BJ (cell line): ENCODE data around the gene PPP1R7. TPM values are rescaled to one million over a fixed set of nuclear protein-coding genes. Genes with fewer than 3 reads are reported as not detected.

Experiments used
- CTCF ChIA-PET: fragments of 350-600 bp; formaldehyde crosslinking; extraction: SDS; loops from one replicate; lab custom pipeline; 2021; ENCODE audit warnings: antibody characterized with exemption, inconsistent platforms; lab: Yijun Ruan, JAX
- POLR2A ChIA-PET: fragments of 300-600 bp; sonication (Branson Sonifier 250); formaldehyde crosslinking; extraction: SDS; loops from one replicate; lab custom pipeline; 2021; ENCODE audit warnings: antibody characterized with exemption; lab: Charles Lee
- DNase-seq: peaks from one replicate; pipeline ENCODE4 v3.0.0-alpha.2; 2011; ENCODE audit warnings: low read depth
- H3K27me3 ChIP-seq: 2 replicates; pipeline ENCODE4 v1.6.0; 2011; ENCODE audit warnings: low read length; ENCODE audit not compliant: control insufficient read depth, insufficient read depth
- H3K36me3 ChIP-seq: 2 replicates; pipeline ENCODE4 v1.5.1; 2011; ENCODE audit warnings: low read length; ENCODE audit not compliant: control insufficient read depth, insufficient read depth
- H3K4me3 ChIP-seq: 2 replicates; pipeline ENCODE4 v1.5.1; 2011; ENCODE audit warnings: low read depth, mild to moderate bottlenecking, control low read depth, low read length
- polyA plus RNA-seq: library from polyadenylated mRNA; depleted of rRNA; stranded (reverse); fragments of >200 nt; gene quantifications from 2 replicates; pipeline ENCODE4 v1.2.3, GENCODE V29; 2011
- TF ChIP-seq, protein P1 (sequence below): IDR thresholded peaks from 2 replicates; pipeline ENCODE4 v1.5.1; 2011; ENCODE audit warnings: low read depth, mild to moderate bottlenecking, control low read depth, inconsistent platforms, low read length, moderate library complexity; ENCODE audit not compliant: insufficient read depth

The PPP1R7 gene
- polyA plus RNA-seq, 1 experiment: 45.8 TPM

DNA sequence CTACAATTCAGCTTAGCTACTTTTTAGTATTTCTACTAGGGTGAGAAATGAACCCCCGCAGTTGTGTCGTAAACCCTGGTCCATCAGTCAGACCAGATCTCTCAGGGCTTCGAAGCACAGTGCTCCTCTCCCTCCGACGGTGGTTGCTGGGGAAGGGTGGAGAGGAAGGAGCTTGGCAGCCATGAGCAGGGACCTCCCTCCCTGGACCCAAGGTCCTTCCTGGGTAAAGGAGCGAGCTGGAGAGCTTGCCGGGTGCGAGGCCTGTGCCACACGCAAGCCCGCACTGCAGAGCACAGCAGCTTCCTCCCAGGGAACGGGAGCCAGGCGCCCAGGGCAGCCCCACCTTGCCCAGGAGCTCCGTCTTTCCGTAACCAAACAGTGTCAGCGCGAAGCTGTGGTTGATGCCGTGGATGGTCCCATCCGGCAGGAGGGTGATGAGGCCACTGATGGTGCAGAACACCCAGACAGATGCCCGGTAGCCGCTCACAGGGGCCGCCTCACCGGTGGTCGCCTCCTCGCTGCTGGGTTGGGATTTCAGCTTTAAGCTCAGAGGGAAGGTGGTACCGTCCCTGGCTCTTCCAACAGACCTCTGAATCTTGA is 13.5 kb upstream of the PPP1R7 start:
- TF ChIP-seq, protein P1, sequence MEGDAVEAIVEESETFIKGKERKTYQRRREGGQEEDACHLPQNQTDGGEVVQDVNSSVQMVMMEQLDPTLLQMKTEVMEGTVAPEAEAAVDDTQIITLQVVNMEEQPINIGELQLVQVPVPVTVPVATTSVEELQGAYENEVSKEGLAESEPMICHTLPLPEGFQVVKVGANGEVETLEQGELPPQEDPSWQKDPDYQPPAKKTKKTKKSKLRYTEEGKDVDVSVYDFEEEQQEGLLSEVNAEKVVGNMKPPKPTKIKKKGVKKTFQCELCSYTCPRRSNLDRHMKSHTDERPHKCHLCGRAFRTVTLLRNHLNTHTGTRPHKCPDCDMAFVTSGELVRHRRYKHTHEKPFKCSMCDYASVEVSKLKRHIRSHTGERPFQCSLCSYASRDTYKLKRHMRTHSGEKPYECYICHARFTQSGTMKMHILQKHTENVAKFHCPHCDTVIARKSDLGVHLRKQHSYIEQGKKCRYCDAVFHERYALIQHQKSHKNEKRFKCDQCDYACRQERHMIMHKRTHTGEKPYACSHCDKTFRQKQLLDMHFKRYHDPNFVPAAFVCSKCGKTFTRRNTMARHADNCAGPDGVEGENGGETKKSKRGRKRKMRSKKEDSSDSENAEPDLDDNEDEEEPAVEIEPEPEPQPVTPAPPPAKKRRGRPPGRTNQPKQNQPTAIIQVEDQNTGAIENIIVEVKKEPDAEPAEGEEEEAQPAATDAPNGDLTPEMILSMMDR: no peak
- ChIA-PET CTCF (no interaction called here), POLR2A (no interaction called here)
- Histone ChIP-seq H3K36me3 (no peaks in the 10 kb centered on the region; the same call in 1 of the 2 replicates), H3K27me3 (no peaks in the 10 kb centered on the region), H3K4me3 (no peak overlapping the region)
- no peak for DNase-seq

DNA sequence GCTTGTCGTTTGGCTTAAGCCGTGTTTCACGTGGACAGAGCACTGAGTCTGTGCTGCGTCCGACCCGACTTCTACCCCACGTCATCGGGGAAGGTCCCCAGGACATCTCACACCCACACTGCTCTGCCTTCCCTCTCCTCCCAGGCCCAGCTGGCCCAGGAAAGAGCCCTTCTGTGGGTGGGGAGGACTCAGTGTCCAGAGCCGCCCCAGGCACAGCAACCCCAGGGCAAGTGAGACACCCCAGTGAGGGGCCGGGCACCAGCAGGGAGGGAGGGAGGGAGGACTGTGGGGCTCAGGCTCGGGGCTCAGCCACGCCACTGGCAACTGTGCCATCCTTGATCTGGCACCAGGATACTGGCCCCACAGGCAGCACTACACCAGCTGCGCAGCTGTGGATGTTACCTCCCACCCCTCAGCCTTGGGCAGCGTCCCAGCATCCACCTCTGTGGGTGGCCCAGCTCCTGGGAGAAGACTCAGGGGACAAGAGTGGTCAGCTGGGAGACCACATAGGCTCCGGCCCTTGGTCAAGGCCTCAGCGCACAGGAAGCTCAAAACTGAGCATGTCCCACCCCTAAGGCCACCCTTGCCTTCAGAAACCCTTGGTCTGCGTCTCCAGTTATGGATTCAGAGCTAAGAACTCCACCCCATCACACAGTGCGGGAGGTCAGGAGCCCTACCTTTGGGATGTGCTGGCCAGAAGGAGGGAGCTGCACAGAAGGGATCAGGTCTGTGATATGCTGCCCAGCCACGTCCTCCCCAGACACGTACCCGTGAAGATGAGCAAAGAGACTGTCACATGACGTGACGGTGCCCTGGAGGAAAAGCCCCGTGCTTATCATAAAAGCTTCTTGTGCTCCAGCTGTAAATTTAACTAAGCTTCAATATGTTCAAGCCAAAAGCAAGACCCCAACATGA is 12.7 kb upstream of the PPP1R7 start:
- no peak for DNase-seq
- no peak overlapping the region for H3K4me3 ChIP-seq
- no peaks in the 10 kb centered on the region for H3K27me3 ChIP-seq
- TF ChIP-seq, protein P1: no peak
- H3K36me3 ChIP-seq: no peaks in the 10 kb centered on the region; the same call in 1 of the 2 replicates
- ChIA-PET CTCF (interaction anchor here (0.6 to 1.2 kb wide), 2 partner anchors 14 to 255 kb away, joined by 3 read pairs; no protein-coding TSS in a partner anchor), POLR2A (no interaction called here)

DNA sequence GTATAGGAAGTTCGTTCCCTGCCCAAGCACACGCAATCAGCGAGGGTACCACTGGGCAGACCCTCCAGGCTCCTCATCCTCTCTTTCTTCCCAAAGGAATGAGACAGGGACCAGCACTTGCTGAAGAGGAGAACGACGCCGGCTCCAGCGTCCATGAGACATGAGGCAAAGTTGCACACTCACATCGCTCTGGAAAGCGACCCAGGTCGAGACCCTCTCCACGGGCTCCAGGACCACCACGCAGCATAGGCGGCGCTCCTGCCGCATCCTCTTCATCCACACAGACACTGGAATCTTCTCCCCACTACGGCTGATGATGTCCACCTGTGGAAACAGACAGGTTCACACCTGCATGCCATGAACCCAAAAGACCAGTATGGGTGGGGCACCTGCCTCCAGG is 11.8 kb upstream of the PPP1R7 start:
- CTCF ChIA-PET: interaction anchor here (1.2 kb wide), 1 partner anchor 15 kb away, joined by 3 read pairs; no protein-coding TSS in a partner anchor
- Histone ChIP-seq H3K27me3 (no peaks in the 10 kb centered on the region), H3K36me3 (no peaks in the 10 kb centered on the region; the same call in 1 of the 2 replicates), H3K4me3 (no peak overlapping the region)
- DNase-seq: no peak
- POLR2A ChIA-PET: no interaction called here
- TF ChIP-seq, protein P1: no peak

DNA sequence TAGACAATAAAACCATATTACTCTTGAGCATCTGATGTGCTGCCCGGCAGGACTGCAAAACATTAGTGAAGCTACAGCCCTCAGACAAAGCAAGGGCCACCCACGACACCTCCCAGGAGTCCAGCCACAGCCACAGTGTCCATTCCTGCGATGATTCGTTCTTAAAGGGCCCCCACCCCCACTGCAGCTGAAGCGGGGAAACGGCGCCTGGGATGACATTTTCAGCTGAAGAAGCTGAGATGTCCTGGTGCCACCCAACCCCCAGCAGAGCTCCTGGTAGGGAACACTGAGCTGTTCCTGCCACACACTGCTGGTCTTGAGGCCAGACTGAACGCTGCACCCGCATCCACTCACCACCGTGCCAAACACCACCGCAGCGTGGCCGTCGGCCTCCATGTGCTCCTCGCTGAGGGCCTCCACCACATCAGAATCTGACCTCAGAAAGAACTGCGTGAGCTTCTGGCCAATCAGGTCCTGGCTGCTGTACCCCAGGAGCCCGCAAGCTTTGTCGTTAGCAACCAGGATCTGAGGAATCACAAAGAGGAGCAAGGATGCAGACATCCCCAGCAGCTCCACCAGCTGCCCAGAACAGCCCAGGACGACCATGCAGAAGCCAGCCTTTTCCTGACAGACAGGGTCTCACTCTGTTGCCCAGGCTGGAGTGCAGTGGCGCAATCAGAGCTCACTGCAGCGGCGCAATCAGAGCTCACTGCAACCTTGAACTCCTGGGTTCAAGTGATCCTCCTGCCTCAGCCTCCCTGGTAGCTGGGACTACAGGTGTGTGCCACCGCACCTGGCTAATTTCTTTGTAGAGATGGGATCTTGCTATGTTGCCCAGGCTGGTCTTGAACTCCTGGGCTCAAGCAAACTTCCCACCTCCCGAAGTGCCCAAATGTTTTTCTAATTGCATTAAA is 10.5 kb upstream of the PPP1R7 start:
- ChIA-PET CTCF (no interaction called here), POLR2A (no interaction called here)
- no peak for DNase-seq
- no peaks in the 10 kb centered on the region for H3K27me3 ChIP-seq
- H3K36me3 ChIP-seq: no peaks in the 10 kb centered on the region; the same call in 1 of the 2 replicates
- H3K4me3 ChIP-seq: no peak overlapping the region
- TF ChIP-seq, protein P1: no peak
